ENCODE measurements around the gene GYG1. TPM values are rescaled to one million over a fixed set of nuclear protein-coding genes. Genes with fewer than 3 reads are reported as not detected.
"Not testable (repeated sequence)": the region's sequence is repeated elsewhere in the genome, so short reads cannot be mapped to it uniquely, and the experiment has no call there.

GYG1 gene
- total RNA-seq, 2 donors from 2014 or later = 8.9 to 16.3 TPM

- WGBS, 2 donors = 86 to 87% methylated on average over 5 to 6 of the region's 6 CpGs
Measured at GRCh38 chr3:148975248-148975647, 16.1 kb upstream of the GYG1 start.

GRCh38 chr3:148975696-148976095, 15.6 kb upstream of the GYG1 start:
- intact Hi-C loops (cut with DNase I) = no loop called here
- Histone ChIP-seq H3K27me3 (no peaks in the 10 kb centered on the region), H3K4me3 (no peak overlapping the region), H3K36me3 (replicated peaks in 1 of 2; ENCODE audit: insufficient read depth in 1 of 2, low read depth in 2 of 2) (no peaks in the 10 kb centered on the region), H3K4me1 (no peaks in the 10 kb centered on the region), H3K27ac (no peak overlapping the region), H3K9me3 (no peaks in the 10 kb centered on the region)
- 84 to 91% methylated on average over 6 of the region's 6 CpGs for WGBS, 2 donors
- ATAC-seq (no peak), DNase-seq (no peak)
- TF ChIP-seq POLR2A (IDR thresholded peaks at IDR 0.05) (no peak), CTCF (IDR thresholded peaks at IDR 0.05) (no peak)

More at GRCh38 chr3:148975248-148975647, 16.1 kb upstream of the GYG1 start:
- Histone ChIP-seq H3K4me3 (no peak overlapping the region), H3K4me1 (no peaks in the 10 kb centered on the region), H3K9me3 (no peaks in the 10 kb centered on the region), H3K27me3 (no peaks in the 10 kb centered on the region), H3K36me3 (replicated peaks in 1 of 2; ENCODE audit: insufficient read depth in 1 of 2, low read depth in 2 of 2) (no peaks in the 10 kb centered on the region), H3K27ac (no peak overlapping the region)
- DNase-seq = no peak
- ATAC-seq = no peak
- no peak for TF ChIP-seq CTCF (IDR thresholded peaks at IDR 0.05)
- no peak for TF ChIP-seq POLR2A (IDR thresholded peaks at IDR 0.05)
- intact Hi-C loops (cut with DNase I) = no loop called here

GRCh38 chr3:148981273-148981672, 10.1 kb upstream of the GYG1 start:
- DNase-seq = no peak
- 50 to 60% methylated on average over 1 of the region's 1 CpG for WGBS, 2 donors
- H3K9me3 ChIP-seq = no peaks in the 10 kb centered on the region
- TF ChIP-seq CTCF (IDR thresholded peaks at IDR 0.05) = no peak
- TF ChIP-seq POLR2A (IDR thresholded peaks at IDR 0.05) = no peak
- H3K27ac ChIP-seq = no peak overlapping the region
- H3K4me3 ChIP-seq = no peak overlapping the region
- H3K27me3 ChIP-seq = no peaks in the 10 kb centered on the region
- H3K4me1 ChIP-seq = no peaks in the 10 kb centered on the region
- H3K36me3 ChIP-seq (replicated peaks in 1 of 2; ENCODE audit: insufficient read depth in 1 of 2, low read depth in 2 of 2) = no peaks in the 10 kb centered on the region
- ATAC-seq = no peak
- intact Hi-C loops (cut with DNase I) = no loop called here

GRCh38 chr3:148987551-148987950, 3.8 kb upstream of the GYG1 start:
- DNase-seq, H3K27me3 ChIP-seq: not testable (repeated sequence)
- 89 to 93% methylated on average over 24 to 29 of the region's 29 CpGs for WGBS, 2 donors

GRCh38 chr3:148990236-148990635, 1.1 kb upstream of the GYG1 start:
- H3K27ac ChIP-seq = no peak overlapping the region
- 61 to 74% methylated on average over 4 of the region's 4 CpGs for WGBS, 2 donors
- no peak overlapping the region for H3K4me3 ChIP-seq
- no peaks in the 10 kb centered on the region for H3K9me3 ChIP-seq
- intact Hi-C loops (cut with DNase I) = no loop called here
- no peaks in the 10 kb centered on the region for H3K27me3 ChIP-seq
- H3K4me1 ChIP-seq = peaks cover 13% of the 10 kb centered on the region
- H3K36me3 ChIP-seq (replicated peaks in 1 of 2; ENCODE audit: insufficient read depth in 1 of 2, low read depth in 2 of 2) = no peaks in the 10 kb centered on the region
- TF ChIP-seq CTCF (IDR thresholded peaks at IDR 0.05) (no peak), POLR2A (IDR thresholded peaks at IDR 0.05) (no peak)
- ATAC-seq (no peak), DNase-seq (no peak)

More at GRCh38 chr3:148987551-148987950, 3.8 kb upstream of the GYG1 start:
- H3K4me1 ChIP-seq; ATAC-seq; H3K4me3 ChIP-seq; H3K9me3 ChIP-seq; H3K27ac ChIP-seq; intact Hi-C loops (cut with DNase I); H3K36me3 ChIP-seq (replicated peaks in 1 of 2; ENCODE audit: insufficient read depth in 1 of 2, low read depth in 2 of 2): not testable (repeated sequence)
